Measurements from ENCODE around the gene SHC2.
A peak's percentile ranks its signal among the peaks of the same experiment; 100 is the strongest.

The SHC2 gene

GRCh38 chr19:491146-491741, 30.4 kb upstream of the SHC2 start:
- DNase-seq (ENCODE audit: low read depth): peak; percentile 47
- no peak overlapping the region for H3K4me3 ChIP-seq (ENCODE audit: low read depth, low read length)
- no peak for TF ChIP-seq CTCF (IDR thresholded peaks at IDR 0.05; ENCODE audit: insufficient read depth, low read depth, low read length, missing control alignments)

GRCh38 chr19:489418-490196, 28.8 kb upstream of the SHC2 start:
- peak overlapping the region; percentile 94 for H3K4me3 ChIP-seq (ENCODE audit: low read depth, low read length)
- TF ChIP-seq CTCF (IDR thresholded peaks at IDR 0.05; ENCODE audit: insufficient read depth, low read depth, low read length, missing control alignments): no peak
- DNase-seq (ENCODE audit: low read depth): no peak

GRCh38 chr19:488505-489417, 27.9 kb upstream of the SHC2 start:
- no peak for TF ChIP-seq CTCF (IDR thresholded peaks at IDR 0.05; ENCODE audit: insufficient read depth, low read depth, low read length, missing control alignments)
- DNase-seq (ENCODE audit: low read depth): peak; percentile 97

GRCh38 chr19:485583-486236, 24.9 kb upstream of the SHC2 start:
- TF ChIP-seq CTCF (IDR thresholded peaks at IDR 0.05; ENCODE audit: insufficient read depth, low read depth, low read length, missing control alignments): no peak
- no peak for DNase-seq (ENCODE audit: low read depth)
- no peak overlapping the region for H3K4me3 ChIP-seq (ENCODE audit: low read depth, low read length)

More at GRCh38 chr19:488505-489417, 27.9 kb upstream of the SHC2 start:
- peak overlapping the region; percentile 94 for H3K4me3 ChIP-seq (ENCODE audit: low read depth, low read length)

GRCh38 chr19:485077-485476, 24.2 kb upstream of the SHC2 start:
- no peak for TF ChIP-seq CTCF (IDR thresholded peaks at IDR 0.05; ENCODE audit: insufficient read depth, low read depth, low read length, missing control alignments)
- no peak for DNase-seq (ENCODE audit: low read depth)
- H3K4me3 ChIP-seq (ENCODE audit: low read depth, low read length): no peak overlapping the region

GRCh38 chr19:484494-484893, 23.7 kb upstream of the SHC2 start:
- DNase-seq (ENCODE audit: low read depth): no peak
- H3K4me3 ChIP-seq (ENCODE audit: low read depth, low read length): no peak overlapping the region
- TF ChIP-seq CTCF (IDR thresholded peaks at IDR 0.05; ENCODE audit: insufficient read depth, low read depth, low read length, missing control alignments): no peak

Measured in GM12865 (cell line).